K562 (cell line): ENCODE measurements around the gene PRODH2.

Experiments
- EWSR1 ChIP-seq: fragments of 450-650 bp; IDR thresholded peaks from 2 replicates; pipeline ENCODE4 v1.6.1; 2018; ENCODE audit warnings: borderline replicate concordance, mild to moderate bottlenecking, low read depth, moderate library complexity; ENCODE audit not compliant: partially characterized antibody
- KLF13 ChIP-seq: fragments of 450-650 bp; IDR thresholded peaks from 2 replicates; pipeline ENCODE4 v1.6.1; 2016; ENCODE audit warnings: missing genetic modification characterization, low read depth, mild to moderate bottlenecking, missing compliant biosample characterization, moderate library complexity, borderline replicate concordance
- MXI1 ChIP-seq: IDR thresholded peaks from 2 replicates; pipeline ENCODE4 v1.6.1; 2011; ENCODE audit warnings: low read depth, mild to moderate bottlenecking, improper control_type of control experiment, low read length
- SIN3A ChIP-seq, 2 experiments: fragments of 150-350 bp in 1 of 2; IDR thresholded peaks; 2 replicates each; pipeline ENCODE4 v1.6.1; 2011 to 2016; ENCODE audit warnings: borderline replicate concordance in 2 of 2, low read depth in 2 of 2, low read length in 2 of 2, mild to moderate bottlenecking in 2 of 2, moderate library complexity in 2 of 2; ENCODE audit not compliant: control insufficient read depth in 1 of 2
- ZFPM2 ChIP-seq: fragments of 250-450 bp; sonication (Bioruptor Pico); IDR thresholded peaks from 2 replicates; pipeline ENCODE4 v1.5.1; 2022; ENCODE audit warnings: mild to moderate bottlenecking
- ZNF197 ChIP-seq: fragments of 200-800 bp; sonication (Bioruptor generic); IDR thresholded peaks from 2 replicates; pipeline ENCODE4 v1.6.1; 2016; ENCODE audit warnings: low read depth, missing genetic modification characterization, missing compliant biosample characterization
- TF ChIP-seq, protein P1 (sequence below), 3 experiments: IDR thresholded peaks in 2 of 3; conservative IDR thresholded peaks in 1 of 3; 2 replicates each; pipeline ENCODE4 v1.5.1; 2011 to 2012; ENCODE audit warnings: low read length in 3 of 3, mild to moderate bottlenecking in 3 of 3, control low read depth in 2 of 3, improper control_type of control experiment in 1 of 3, inconsistent platforms in 1 of 3, low read depth in 1 of 3, mixed read lengths in 1 of 3, moderate library complexity in 1 of 3; ENCODE audit not compliant: insufficient read depth in 2 of 3

- TF ChIP-seq KLF13 (tag): no peak
- no peak for TF ChIP-seq EWSR1
- TF ChIP-seq MXI1: no peak
- TF ChIP-seq, protein P1, sequence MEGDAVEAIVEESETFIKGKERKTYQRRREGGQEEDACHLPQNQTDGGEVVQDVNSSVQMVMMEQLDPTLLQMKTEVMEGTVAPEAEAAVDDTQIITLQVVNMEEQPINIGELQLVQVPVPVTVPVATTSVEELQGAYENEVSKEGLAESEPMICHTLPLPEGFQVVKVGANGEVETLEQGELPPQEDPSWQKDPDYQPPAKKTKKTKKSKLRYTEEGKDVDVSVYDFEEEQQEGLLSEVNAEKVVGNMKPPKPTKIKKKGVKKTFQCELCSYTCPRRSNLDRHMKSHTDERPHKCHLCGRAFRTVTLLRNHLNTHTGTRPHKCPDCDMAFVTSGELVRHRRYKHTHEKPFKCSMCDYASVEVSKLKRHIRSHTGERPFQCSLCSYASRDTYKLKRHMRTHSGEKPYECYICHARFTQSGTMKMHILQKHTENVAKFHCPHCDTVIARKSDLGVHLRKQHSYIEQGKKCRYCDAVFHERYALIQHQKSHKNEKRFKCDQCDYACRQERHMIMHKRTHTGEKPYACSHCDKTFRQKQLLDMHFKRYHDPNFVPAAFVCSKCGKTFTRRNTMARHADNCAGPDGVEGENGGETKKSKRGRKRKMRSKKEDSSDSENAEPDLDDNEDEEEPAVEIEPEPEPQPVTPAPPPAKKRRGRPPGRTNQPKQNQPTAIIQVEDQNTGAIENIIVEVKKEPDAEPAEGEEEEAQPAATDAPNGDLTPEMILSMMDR (IDR thresholded peaks at IDR 0.05 in 2 of 3, conservative IDR thresholded peaks at IDR 0.05 in 1 of 3; ENCODE audit: insufficient read depth in 2 of 3, low read depth in 1 of 3, low read length in 3 of 3): no peak
- TF ChIP-seq ZNF197 (CRISPR knock-in tag): no peak
- no peak for TF ChIP-seq ZFPM2 (CRISPR knock-in tag)
- no peak for TF ChIP-seq SIN3A (IDR thresholded peaks at IDR 0.05; ENCODE audit: borderline replicate concordance in 2 of 2, control insufficient read depth in 1 of 2, low read depth in 2 of 2, low read length in 2 of 2)
These were observed 59.8 kb downstream of the PRODH2 start for GRCh38 chr19:35752746-35753350.
